HK-2 (cell line): ENCODE results near the gene ANXA8.
"Not testable (repeated sequence)": the region's sequence is repeated elsewhere in the genome, so short reads cannot be mapped to it uniquely, and the experiment has no call there.

Experiments
- DNase-seq: peaks from one replicate; pipeline ENCODE4 v3.0.0-alpha.2; 2018; ENCODE audit not compliant: unreplicated experiment

The ANXA8 gene, protein sequence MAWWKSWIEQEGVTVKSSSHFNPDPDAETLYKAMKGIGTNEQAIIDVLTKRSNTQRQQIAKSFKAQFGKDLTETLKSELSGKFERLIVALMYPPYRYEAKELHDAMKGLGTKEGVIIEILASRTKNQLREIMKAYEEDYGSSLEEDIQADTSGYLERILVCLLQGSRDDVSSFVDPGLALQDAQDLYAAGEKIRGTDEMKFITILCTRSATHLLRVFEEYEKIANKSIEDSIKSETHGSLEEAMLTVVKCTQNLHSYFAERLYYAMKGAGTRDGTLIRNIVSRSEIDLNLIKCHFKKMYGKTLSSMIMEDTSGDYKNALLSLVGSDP

DNA sequence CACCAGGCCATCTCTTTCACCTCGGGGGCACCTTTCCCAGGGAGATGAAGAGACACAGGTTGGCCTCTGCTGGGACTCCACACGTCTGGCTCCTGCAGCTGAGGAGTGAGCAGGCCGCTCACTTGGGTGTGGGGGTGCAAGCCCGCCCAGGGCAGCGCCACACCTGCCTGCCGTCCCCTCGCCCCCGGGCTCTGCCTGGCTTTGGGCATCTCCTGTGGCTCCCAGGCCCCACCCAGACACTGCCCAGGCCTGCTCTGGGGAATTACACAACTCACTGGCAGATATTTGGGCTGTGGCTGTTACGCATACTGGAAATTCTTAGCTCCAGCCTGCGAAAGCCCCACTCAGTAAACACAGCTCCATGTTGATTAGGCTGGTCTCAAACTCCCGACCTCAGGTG is at the start of gene ANXA8:
Gene ANXA8 (minus strand): TSS at position 193 of the 400 bp plus-strand sequence. CDS start 182 bp downstream, at position 11.
- not testable (repeated sequence) for DNase-seq

DNA sequence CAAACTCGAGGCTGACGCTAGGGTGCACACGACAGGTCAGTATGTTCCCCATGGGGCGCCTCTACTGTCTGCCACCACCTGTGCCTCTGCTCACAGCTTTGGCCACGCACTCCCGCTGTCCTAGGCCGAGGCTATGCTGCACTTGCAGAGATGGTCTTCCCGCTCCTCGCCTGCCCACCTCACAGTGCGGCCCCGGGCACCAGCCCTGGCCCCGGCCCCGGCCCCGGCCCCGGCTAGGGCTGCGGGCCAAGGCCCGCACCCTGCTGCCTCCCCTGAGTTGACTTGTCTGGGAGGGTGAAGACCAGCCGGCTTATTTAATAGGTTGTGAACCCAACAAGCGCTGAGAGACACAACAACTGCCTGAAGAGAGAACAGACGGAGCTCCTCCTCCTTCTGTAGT is 39.6 kb upstream of the ANXA8 start, which contains the start of gene AGAP9:
Gene AGAP9 (minus strand): TSS at position 164 of the 400 bp plus-strand sequence. CDS start 112 bp downstream, at position 52.
- not testable (repeated sequence) for DNase-seq

DNA sequence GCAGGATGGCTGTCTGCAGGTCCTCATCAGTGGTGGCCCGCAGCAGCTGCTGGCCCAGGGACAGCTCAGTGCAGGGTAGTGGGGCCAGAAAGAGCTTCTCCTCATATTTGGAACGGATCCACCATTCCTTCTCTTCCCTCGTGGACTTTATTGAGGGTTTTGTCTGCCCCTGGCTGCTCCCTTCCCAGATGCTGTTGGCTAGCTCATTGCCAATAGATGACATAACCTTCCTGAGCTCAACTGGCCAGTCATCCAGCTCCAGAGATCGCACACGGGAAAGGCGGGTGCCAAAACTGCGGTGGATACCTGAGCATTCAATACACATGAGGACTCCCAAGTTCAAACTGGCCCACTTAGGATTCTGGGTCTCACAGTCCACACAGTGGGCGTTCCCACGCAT is 18.4 kb upstream of the ANXA8 start:
- DNase-seq, result not testable (repeated sequence)

DNA sequence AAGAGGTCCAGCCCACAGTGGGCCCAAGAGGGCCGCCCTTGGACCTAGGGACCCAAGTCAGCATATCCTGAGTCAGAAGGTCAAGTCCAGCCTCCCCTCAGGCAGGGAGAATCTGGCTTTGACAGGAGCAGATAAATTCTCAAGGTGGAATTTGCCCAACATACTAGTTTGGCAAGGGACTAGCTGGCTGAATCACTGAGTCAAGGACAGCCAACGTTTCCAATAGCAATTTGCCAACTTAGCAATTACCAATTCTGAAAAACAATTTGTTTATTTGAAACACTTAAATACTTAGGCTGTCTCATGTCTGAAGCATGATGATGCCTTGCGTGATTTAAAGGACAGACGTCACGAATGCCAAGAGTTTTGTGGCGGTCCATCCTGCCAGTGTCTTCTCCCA is 10.3 kb upstream of the ANXA8 start:
- DNase-seq, result not testable (repeated sequence)

DNA sequence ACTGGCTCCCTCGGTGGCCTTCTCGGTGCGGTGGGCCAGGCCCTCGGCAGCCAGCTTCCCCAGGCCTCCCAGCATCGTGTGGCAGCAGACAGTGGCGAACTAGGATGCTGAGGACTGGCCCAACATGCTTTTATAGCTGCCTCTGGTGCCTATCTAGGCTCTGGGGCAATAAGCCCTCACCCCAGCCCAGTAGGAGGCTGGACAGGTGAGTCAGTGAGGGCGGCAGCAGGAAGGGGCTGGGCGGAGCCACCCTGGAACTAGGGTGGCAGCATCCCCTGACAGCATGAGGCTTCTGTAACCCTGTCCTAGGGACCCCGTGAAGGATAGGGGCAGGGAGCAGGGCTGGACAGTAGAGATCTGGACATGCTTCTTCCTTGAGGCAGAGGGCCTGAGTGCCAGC is 7.7 kb upstream of the ANXA8 start, which contains the start of gene FAM25G:
Gene FAM25G (minus strand): TSS at position 101 of the 400 bp plus-strand sequence. CDS start 26 bp downstream, at position 75.
- not testable (repeated sequence) for DNase-seq

DNA sequence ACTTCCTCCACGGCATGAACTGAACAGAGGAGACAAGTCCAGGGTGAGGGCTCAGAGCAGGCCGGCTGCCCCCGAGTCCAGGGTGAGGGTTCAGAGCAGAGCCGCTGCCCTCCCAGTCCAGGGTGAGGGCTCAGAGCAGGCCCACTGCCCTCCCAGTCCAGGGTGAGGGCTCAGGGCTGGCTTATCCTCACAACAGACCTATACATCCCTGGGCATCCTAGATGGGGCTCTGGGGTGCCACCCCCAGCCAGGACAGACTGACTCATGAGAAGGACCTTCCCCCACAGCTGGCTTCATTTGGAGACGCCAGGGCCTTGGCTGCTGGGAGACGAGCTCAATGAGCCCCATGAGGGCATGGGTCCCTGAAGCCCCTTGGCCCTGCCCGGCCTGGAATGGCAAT is 5.7 kb upstream of the ANXA8 start:
- not testable (repeated sequence) for DNase-seq

DNA sequence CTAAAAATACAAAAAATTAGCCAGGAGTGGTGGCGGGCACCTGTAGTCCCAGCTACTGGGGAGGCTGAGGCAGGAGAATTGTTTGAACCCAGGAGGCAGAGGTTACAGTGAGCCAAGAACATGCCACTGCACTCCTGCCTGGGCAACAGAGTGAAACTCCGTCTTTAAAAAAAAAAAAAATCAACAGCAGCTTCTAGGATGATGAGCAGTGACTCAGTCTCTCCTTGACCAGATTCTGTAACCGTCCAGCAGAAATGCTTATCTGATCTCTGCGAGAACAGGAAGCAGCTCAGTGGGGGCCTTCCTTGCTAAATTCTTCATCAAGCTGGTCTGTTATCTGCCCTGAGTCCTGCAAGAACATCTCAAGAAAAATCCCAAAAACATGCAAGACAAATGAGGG is 2.0 kb upstream of the ANXA8 start:
- not testable (repeated sequence) for DNase-seq

DNA sequence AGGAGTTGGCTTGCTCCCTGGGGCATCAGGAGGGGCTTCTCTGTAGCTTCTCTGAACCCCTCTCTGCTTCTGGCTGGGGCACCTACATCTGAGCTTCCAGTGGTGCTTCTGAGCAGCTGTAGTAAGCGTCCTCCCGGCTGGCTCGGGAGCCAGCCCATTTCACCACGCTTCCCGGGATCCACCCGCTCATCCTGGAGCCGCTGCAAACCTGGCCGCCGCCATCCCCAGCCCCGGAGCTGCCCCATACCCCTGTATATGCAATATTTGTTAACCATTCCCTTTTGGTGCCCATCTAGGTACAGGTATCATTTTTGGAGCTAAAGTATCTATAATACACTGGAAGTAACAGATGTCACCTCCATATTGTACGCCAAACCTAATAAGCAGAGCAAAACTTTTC is 871 bp upstream of the ANXA8 start:
- not testable (repeated sequence) for DNase-seq

DNA sequence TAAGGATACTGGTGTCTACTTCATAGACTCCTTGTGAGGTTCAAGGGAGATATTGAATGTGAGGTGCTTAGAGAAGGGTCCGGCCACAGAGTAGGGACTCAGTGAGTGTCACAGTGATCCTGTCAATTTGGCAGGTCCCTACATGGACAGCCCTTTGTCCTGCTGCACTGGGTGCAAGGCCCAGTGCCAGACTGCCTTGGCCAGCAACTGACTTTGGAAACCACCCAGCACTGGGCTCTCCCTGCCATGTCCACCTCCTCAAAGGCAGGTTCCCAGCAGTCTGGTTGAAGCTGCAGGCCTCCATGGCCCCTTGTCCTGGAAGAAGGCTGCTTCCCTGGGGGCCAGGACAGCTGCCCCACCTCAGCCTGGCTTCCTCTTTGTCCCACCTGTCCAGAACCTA is 1.5 kb downstream of the ANXA8 start:
- not testable (repeated sequence) for DNase-seq

DNA sequence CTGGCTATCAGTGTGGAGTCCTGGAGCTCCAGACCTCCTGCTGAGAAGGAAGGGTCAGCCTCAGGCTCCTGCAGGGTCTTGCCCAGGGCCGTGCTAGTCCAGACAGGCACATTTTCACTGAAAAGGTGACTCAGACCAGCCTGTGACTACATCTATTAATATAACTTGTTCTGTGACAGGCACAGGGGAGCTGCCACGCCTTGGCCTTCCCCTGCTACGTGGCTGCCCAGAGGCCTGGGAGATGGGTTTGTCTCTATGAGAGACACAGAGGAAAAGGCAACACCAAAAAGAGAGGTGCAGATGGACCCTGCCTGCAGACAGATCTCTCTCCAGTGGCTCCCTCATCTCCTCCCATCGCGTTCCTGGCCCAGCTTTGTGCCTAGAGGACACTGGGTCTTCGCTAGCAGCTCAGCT is 2.1 kb downstream of the ANXA8 start:
- peak; percentile 10 for DNase-seq

DNA sequence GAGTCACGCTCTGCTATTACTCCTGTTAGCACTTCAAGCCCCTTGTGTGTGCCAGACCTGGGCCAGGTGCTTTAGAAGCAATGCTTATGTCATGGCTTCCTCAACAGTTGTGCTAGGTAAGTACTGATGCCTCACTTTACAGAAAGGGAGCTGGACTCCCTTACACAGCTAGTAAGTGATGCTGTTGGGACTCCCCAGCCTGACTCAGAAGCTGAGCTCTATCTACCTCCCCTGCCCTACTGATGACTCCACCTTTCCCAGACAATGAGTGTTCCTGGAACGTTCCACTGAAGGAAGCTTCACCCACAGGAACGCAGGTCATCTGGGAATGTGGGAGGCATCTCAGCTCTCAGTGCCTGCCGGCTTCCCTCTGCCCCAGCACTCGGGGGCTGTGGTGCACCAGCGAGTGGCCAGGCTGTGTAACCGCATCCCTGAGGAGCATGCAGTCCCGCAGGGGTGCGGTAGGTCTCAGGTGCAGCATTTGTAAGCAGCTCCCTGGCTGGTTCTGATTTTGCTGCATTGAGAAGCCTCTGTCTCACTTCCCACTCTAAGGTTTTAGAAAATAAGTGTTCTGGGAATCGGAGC is 2.6 kb downstream of the ANXA8 start:
- peak; percentile 75 for DNase-seq

DNA sequence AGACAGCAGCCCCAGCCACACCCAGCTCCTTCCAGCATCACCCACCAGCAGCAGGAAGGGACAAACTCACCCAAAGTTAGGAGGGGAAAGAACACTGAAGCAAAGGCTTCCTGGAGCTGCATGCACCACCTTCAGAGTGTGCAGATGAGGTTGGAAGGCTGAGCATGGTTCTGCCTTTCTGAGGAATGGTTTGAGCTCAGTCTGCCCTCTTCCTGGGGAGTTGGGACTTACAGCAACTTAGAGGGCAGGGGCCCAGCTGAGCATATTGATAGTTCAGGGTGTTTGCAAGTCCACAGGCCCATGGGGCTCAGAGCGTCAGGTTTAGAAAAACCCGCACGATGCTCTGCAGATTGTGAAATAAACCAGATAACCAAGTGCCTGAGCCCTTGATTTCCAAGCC is 3.8 kb downstream of the ANXA8 start:
- DNase-seq, result not testable (repeated sequence)

DNA sequence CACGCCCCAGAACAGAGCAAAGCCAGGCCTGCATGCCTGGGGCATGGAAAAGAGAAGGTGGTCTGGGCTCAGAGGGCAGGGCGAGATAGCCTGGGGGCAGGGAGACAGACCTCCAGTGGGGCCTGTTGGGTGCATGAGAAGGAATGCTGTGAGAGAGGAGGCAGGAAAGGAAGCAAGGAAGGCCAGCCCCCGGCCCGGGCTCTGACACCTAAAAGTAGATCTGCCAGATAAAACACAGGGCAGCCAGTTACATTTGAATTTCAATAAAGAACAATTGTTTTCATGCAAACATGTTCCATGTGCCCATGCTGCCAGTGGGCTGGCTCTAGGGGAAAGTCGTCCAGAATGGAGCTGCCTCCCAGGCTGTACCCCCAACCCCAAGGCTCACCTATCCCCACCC is 5.8 kb downstream of the ANXA8 start:
- not testable (repeated sequence) for DNase-seq

DNA sequence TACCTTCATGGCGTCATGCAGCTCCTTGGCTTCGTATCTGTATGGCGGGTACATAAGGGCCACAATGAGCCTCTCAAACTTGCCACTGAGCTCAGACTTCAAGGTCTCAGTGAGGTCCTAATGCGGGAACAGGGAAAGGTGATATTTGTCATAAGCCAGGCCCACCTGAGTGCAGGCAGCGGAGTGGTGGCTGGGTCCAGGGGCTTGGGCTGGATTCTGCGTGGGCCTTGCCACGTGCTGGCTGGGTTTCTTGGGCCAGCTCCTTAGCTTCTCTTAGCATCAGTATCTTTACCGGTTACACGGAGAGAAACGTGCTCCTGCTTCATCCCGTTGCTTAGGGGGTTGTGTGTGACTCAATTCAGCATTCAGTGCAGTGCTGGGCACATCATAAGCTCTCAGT is 6.8 kb downstream of the ANXA8 start:
- DNase-seq, result not testable (repeated sequence)

DNA sequence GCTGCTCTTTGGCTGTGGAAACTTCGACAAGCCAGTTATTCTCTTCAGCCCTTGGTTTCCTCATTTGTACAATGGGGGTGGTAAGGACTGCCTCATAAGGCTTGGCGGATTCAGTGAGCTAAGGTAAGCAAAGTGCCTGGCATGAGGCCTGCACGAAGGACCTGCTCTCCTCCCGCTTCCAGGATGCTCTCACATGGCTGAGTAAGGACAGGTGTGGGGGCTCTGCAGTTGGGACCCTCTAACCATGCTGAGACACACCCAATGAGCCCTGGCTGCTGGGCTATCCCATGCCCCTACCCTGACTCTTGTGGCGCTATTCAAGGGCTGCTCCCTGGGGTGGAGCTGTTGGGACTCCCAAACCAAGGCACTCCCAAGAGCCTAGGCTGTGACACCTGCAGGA is 8.8 kb downstream of the ANXA8 start:
- DNase-seq, result not testable (repeated sequence)

DNA sequence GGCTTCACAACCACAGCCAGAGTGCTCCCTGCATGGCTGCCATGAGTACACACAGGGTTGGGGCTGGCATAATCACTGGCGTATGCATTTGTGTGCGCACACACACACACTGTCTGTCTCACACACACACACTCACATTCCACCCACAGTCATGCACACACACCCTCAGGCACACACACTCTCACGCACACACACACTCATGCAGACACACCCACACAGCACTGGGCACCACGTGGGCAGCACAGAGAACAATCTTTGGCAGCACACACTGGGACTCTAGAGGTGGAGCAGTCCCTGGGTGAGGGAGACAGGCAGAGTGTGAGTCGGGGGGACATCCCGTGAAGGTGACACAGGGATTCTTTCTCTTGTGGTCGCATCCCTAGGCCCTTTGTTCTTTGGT is 10.4 kb downstream of the ANXA8 start:
- DNase-seq, result not testable (repeated sequence)

DNA sequence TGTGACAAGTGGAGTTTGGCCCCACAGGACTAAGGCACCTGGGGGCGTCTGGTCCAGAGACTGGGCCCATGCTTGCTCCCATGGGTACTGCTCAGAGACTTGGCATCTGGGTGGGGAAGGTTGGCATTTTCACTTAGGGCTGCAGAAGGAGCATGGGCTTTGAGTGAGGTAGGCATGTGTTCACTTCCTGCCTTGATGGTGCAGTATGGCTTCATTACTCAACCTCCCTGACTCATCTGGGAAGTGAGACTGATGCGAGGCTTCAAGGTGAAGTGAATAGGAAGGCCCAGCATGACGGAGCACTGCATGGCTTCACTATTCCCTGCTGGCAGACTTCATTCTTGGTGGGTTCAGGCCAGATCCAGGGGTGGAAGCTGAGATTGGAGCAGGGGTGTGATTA is 11.3 kb downstream of the ANXA8 start:
- not testable (repeated sequence) for DNase-seq

DNA sequence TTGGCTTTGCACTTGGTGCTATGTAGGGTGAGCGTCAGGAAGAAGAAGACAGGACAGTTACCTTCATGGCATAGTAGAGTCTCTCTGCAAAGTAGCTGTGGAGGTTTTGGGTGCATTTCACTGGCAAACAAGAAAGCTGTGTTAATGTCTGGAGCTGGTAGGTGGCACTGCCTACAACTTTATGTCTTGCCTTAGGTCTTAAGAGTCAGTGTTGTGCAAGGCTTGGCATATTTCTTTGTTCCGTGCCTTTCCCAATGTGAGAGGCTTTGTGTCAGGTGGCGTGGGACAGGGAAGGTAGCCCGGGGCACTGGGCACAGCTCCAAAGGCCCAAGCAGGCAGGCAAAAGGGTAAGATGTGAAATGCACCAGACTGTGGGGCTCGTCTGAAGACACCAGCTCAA is 11.8 kb downstream of the ANXA8 start:
- DNase-seq, result not testable (repeated sequence)

DNA sequence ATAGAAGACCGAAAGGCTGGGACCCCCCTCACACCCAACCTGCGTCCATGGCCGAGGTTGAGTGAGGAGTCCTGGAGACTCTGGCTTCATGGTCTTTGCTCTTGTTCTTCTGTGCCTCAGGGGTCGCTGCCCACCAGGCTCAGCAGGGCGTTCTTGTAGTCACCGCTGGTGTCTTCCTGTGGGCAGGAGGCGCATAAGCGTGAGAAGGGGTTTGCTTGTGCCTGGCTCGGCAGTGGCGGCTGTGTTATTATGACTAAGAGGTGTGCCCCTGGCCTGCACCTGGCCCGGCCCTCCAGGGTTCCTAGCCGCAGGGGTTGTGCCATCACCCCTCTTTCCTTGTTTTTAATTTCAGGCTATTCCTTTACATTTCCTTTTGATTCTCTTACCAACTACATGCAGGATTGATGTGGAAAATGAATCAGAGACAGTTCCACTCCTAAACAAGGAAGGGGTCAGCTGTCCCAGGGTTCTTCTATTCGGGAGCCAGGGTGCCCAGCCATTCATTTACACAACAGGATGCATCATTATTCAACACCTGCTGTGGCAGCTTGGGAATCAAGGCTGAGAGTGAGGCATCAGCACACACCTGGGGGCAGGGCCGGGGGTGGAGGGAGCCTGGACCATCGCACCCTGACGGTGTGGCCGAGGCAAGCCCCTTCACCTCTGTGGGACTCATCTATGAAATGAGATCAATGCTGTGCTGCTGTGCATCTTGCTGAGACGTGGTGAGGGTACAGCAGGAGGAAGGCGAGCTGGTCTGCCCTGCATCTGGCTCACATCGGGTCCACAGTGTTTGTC is 15.0 kb downstream of the ANXA8 start:
- DNase-seq, result not testable (repeated sequence)

DNA sequence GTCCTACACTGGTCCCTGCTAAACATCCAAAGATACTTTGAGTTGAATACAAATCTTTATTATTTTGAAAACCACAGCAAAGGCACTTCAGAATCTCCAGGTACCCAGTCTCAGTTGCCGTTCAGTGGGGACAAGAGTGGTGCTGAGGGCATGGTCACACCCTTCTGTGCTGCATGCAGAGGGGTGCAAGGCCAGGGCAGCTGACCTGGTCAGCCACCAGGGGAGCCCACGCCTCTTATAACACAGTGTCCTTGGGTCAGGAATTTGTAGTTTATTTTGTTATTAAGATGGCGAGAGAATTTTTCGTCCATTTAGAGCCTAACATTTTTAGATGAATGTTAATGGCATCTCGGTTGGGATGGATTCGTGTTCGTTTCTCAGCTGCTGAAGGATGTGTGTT is 16.0 kb downstream of the ANXA8 start:
- DNase-seq, result not testable (repeated sequence)

DNA sequence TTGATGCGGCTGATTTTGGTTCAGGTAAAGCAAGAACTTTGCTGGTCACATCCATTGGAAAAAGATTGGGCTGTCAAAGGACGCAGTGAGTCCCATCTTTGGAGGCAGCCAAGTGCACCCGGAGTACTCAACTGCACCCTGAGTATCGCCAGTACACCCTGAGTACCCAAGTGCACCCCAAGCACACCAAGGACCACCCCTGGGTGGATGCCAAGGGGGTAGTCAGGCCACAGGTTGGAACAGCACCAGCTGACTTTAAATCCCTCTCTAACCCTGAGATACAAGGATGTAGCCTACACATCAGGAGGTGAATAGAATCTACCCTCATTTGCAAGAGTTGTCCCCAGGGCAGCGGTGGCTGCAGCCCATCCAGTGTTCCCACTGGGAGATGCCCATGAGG is 16.5 kb downstream of the ANXA8 start:
- DNase-seq, result not testable (repeated sequence)

DNA sequence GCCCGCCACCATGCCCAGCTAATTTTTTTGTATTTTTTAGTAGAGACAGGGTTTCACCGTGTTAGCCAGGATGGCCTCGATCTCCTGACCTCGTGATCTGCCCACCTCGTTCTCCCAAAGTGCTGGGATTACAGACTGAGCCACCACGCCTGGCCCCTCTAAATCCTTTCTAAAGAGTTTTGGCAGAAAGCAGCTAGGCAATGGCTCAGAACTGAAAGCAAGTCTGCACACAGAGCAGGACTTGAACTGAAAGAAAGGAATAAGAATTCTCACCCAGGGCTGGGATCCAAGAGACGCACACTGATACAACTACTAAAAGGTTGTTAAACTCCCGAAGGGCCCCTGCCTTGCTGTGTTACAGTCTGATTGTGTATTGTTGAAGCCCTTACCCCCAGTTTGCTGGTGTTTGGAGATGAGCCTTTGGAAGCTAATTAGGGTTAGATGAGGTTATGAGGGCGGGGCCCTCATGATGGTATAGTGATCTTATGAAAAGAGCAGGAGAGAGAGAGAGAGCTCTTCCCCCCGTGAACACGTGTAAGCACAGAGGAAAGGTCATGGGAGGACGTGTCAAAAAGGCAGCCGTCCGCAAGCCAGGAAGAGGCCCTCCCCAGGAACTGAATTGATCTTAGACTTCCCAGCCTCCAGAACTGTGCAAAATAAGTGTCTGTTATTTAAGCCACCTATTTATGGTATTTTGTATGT is 18.5 kb downstream of the ANXA8 start:
- not testable (repeated sequence) for DNase-seq
